CD14-positive monocyte (primary cell): ENCODE data around the gene NUAK1. TPM values are rescaled to one million over a fixed set of nuclear protein-coding genes. Genes with fewer than 3 reads are reported as not detected.

Experiments
- DNase-seq, 3 donors: peaks; one replicate each; pipeline ENCODE4 v3.0.0-alpha.2; 2011 to 2022
- H2AFZ ChIP-seq: 2 replicates; pipeline ENCODE4 v1.6.0; 2012; ENCODE audit warnings: mild to moderate bottlenecking, low read depth, low read length, inconsistent platforms; ENCODE audit not compliant: insufficient read depth, poor library complexity, severe bottlenecking
- H3K27ac ChIP-seq, 2 donors: 1 replicate in 1 of 2; 2 replicates in 1 of 2; pipeline ENCODE4 v1.5.1; 2012 to 2013; ENCODE audit warnings: low read length in 2 of 2, control low read depth in 1 of 2, inconsistent platforms in 1 of 2, low read depth in 1 of 2, mild to moderate bottlenecking in 1 of 2
- H3K27me3 ChIP-seq, 2 donors: one replicate each; pipeline versions ENCODE4 v1.6.0 to v1.6.1; 2011 to 2013; ENCODE audit warnings: low read length in 2 of 2; ENCODE audit not compliant: control insufficient read depth in 2 of 2, insufficient read depth in 2 of 2
- H3K36me3 ChIP-seq, 2 donors: replicated peaks in 1 of 2; 1 replicate in 1 of 2; 2 replicates in 1 of 2; pipeline versions ENCODE4 v1.5.1 to v1.6.1; 2012 to 2013; ENCODE audit warnings: low read length in 2 of 2, control low read depth in 1 of 2, inconsistent platforms in 1 of 2, mild to moderate bottlenecking in 1 of 2; ENCODE audit not compliant: insufficient read depth in 2 of 2, control insufficient read depth in 1 of 2
- H3K4me1 ChIP-seq, 2 donors: 1 replicate in 1 of 2; 2 replicates in 1 of 2; pipeline versions ENCODE4 v1.5.1 to v1.6.1; 2012 to 2013; ENCODE audit warnings: low read length in 2 of 2, control low read depth in 1 of 2, inconsistent platforms in 1 of 2, mild to moderate bottlenecking in 1 of 2, moderate library complexity in 1 of 2; ENCODE audit not compliant: insufficient read depth in 2 of 2, control insufficient read depth in 1 of 2
- H3K4me2 ChIP-seq: replicated peaks from 2 replicates; pipeline ENCODE3; 2012; ENCODE audit warnings: low read length, moderate library complexity, mild to moderate bottlenecking; ENCODE audit not compliant: poor library complexity, severe bottlenecking; ENCODE audit errors: extremely low read depth
- H3K4me3 ChIP-seq, 3 experiments: fragments of 200-600 bp in 1 of 3; sonication (generic) in 1 of 3; replicated peaks in 1 of 3; 1 replicate in 2 of 3; 2 replicates in 1 of 3; pipeline ENCODE4 v1.5.1; 2011 to 2013; ENCODE audit warnings: low read length in 3 of 3, mild to moderate bottlenecking in 3 of 3, control low read depth in 2 of 3, low read depth in 2 of 3, inconsistent platforms in 1 of 3, moderate library complexity in 1 of 3
- H3K79me2 ChIP-seq: 2 replicates; pipeline ENCODE4 v1.6.0; 2012; ENCODE audit warnings: mild to moderate bottlenecking, control low read depth, inconsistent platforms, low read length, moderate library complexity; ENCODE audit not compliant: insufficient read depth
- H3K9ac ChIP-seq: 2 replicates; pipeline ENCODE4 v1.6.0; 2017; ENCODE audit warnings: low read length, mild to moderate bottlenecking; ENCODE audit not compliant: insufficient read depth, poor library complexity, severe bottlenecking
- H3K9me3 ChIP-seq, 2 donors: replicated peaks in 1 of 2; 1 replicate in 1 of 2; 2 replicates in 1 of 2; pipeline versions ENCODE4 v1.5.1 to v1.6.1; 2012 to 2013; ENCODE audit warnings: low read length in 2 of 2, control low read depth in 1 of 2; ENCODE audit not compliant: control insufficient read depth in 1 of 2, insufficient read depth in 1 of 2
- H4K20me1 ChIP-seq: 2 replicates; pipeline ENCODE4 v1.6.0; 2012; ENCODE audit warnings: mild to moderate bottlenecking, low read length, control low read depth, moderate library complexity; ENCODE audit not compliant: insufficient read depth
- H3K27ac Mint-ChIP-seq, 7 donors: one replicate each; pipeline ENCODE4 v1.8.0; 2020; ENCODE audit warnings: mild to moderate bottlenecking in 7 of 7, mixed read lengths in 7 of 7, moderate library complexity in 6 of 7, inconsistent platforms in 2 of 7
- H3K27me3 Mint-ChIP-seq, 3 donors: one replicate each; pipeline ENCODE4 v1.8.0; 2021 to 2022; ENCODE audit warnings: low read depth in 3 of 3, mild to moderate bottlenecking in 3 of 3, mixed read lengths in 3 of 3, moderate library complexity in 3 of 3, inconsistent platforms in 1 of 3
- H3K36me3 Mint-ChIP-seq, 2 donors: one replicate each; pipeline ENCODE4 v1.8.0; 2020; ENCODE audit warnings: mixed read lengths in 2 of 2, inconsistent platforms in 1 of 2, mild to moderate bottlenecking in 1 of 2
- H3K4me1 Mint-ChIP-seq: one replicate; pipeline ENCODE4 v1.8.0; 2020; ENCODE audit warnings: mild to moderate bottlenecking, mixed read lengths
- H3K4me3 Mint-ChIP-seq, 2 donors: one replicate each; pipeline ENCODE4 v1.8.0; 2020; ENCODE audit warnings: mild to moderate bottlenecking in 2 of 2, mixed read lengths in 2 of 2, moderate library complexity in 1 of 2
- H3K9me3 Mint-ChIP-seq, 7 donors: one replicate each; pipeline ENCODE4 v1.8.0; 2020 to 2022; ENCODE audit warnings: mixed read lengths in 7 of 7, mild to moderate bottlenecking in 6 of 7, moderate library complexity in 6 of 7, inconsistent platforms in 2 of 7
- CTCF ChIP-seq: fragments of 200-600 bp; IDR thresholded peaks from one replicate; pipeline ENCODE4 v1.8.0; 2022; ENCODE audit warnings: antibody characterized with exemption, mild to moderate bottlenecking
- WGBS: methylation state at CpG from one replicate; pipeline ENCODE4 v1.1.5; 2013; ENCODE audit warnings: missing lambda C conversion rate; ENCODE audit not compliant: insufficient coverage; 5-methylcytosine and 5-hydroxymethylcytosine counted together
- intact Hi-C, 2 donors: fragments of 100-400 bp; cut with micrococcal nuclease; formaldehyde crosslinking; loops; one replicate each; pipeline versions ENCODE4 v1.15.0 to v1.15.1; 2023
- polyA plus RNA-seq, 3 donors: library from polyadenylated mRNA; depleted of rRNA in 1 of 3; unstranded in 2 of 3; stranded (reverse) in 1 of 3; fragments of 300-500 nt in 2 of 3; fragments of >200 nt in 1 of 3; fragmentation: Illumina TruSeq in 2 of 3; gene quantifications; 1 replicate in 2 of 3; 2 replicates in 1 of 3; pipeline ENCODE4 v1.2.3, GENCODE V29; 2012 to 2021

Gene NUAK1
- polyA plus RNA-seq, 3 donors, result not detected

- Histone ChIP-seq H3K79me2 (no peaks in the 10 kb centered on the region), H4K20me1 (no peaks in the 10 kb centered on the region), H3K4me1 (no peaks in the 10 kb centered on the region), H3K36me3 (no peaks in the 10 kb centered on the region), H3K4me3 (no peak overlapping the region), H3K27me3 (no peaks in the 10 kb centered on the region), H2AFZ (no peak overlapping the region), H3K4me2 (no peak overlapping the region), H3K27ac (no peak overlapping the region), H3K9me3 (peaks cover 6 to 18% of the 10 kb centered on the region in 2 donors), H3K9ac (no peak overlapping the region)
- H3K27me3 Mint-ChIP-seq, result peaks cover 0 to 4% (median 1%) of the 10 kb centered on the region in 3 donors
- no peaks in the 10 kb centered on the region for H3K4me1 Mint-ChIP-seq
- TF ChIP-seq CTCF, result no peak
- intact Hi-C loops, result no loop called here
- H3K27ac Mint-ChIP-seq, result no peak overlapping the region
- H3K36me3 Mint-ChIP-seq, result no peaks in the 10 kb centered on the region
- WGBS, result 100% methylated on average over 1 of the region's 2 CpGs
- no peak overlapping the region for H3K4me3 Mint-ChIP-seq
- no peak for DNase-seq
- H3K9me3 Mint-ChIP-seq, result peaks cover 0 to 22% (median 4%) of the 10 kb centered on the region in 7 donors
Measured at GRCh38 chr12:106039646-106040404, 98.9 kb downstream of the NUAK1 start.

GRCh38 chr12:106039242-106039641 is 99.5 kb downstream of the NUAK1 start:
- no peaks in the 10 kb centered on the region for H3K4me1 ChIP-seq
- Mint-ChIP-seq H3K36me3 (no peaks in the 10 kb centered on the region), H3K4me3 (no peak overlapping the region), H3K4me1 (no peaks in the 10 kb centered on the region), H3K27ac (no peak overlapping the region), H3K27me3 (peaks cover 0 to 4% (median 1%) of the 10 kb centered on the region in 3 donors), H3K9me3 (peaks cover 0 to 22% (median 4%) of the 10 kb centered on the region in 7 donors)
- H3K36me3 ChIP-seq, result no peaks in the 10 kb centered on the region
- TF ChIP-seq CTCF, result no peak
- H3K27ac ChIP-seq, result no peak overlapping the region
- 96% methylated on average over 5 of the region's 6 CpGs for WGBS
- H3K79me2 ChIP-seq, result no peaks in the 10 kb centered on the region
- H3K9me3 ChIP-seq, result peaks cover 6 to 18% of the 10 kb centered on the region in 2 donors
- no peaks in the 10 kb centered on the region for H3K27me3 ChIP-seq
- intact Hi-C loops, result no loop called here
- H3K9ac ChIP-seq, result no peak overlapping the region
- no peak overlapping the region for H2AFZ ChIP-seq
- no peak overlapping the region for H3K4me2 ChIP-seq
- H4K20me1 ChIP-seq, result no peaks in the 10 kb centered on the region
- DNase-seq, result no peak
- H3K4me3 ChIP-seq, result no peak overlapping the region
